WTC11 (cell line): Measurements from ENCODE around the gene VEZF1. TPM values are rescaled to one million over a fixed set of nuclear protein-coding genes. Genes with fewer than 3 reads are reported as not detected.
A peak's percentile ranks its signal among the peaks of the same experiment; 100 is the strongest.

Experiments
- ATAC-seq: fragments of 200-7000 bp; cut with Tn5 transposase; 2 replicates; pipeline ENCODE4 v1.10.0; 2021; ENCODE audit warnings: mild to moderate bottlenecking, moderate library complexity
- CTCF ChIA-PET: fragments of 300-600 bp; sonication (Branson Sonifier 250); formaldehyde crosslinking; loops from one replicate; lab custom pipeline; 2021; ENCODE audit warnings: antibody characterized with exemption; lab: Charles Lee
- POLR2A ChIA-PET: fragments of 350-600 bp; sonication (Branson Sonifier 250); formaldehyde crosslinking; loops from one replicate; lab custom pipeline; 2021; ENCODE audit warnings: antibody characterized with exemption; lab: Charles Lee
- DNase-seq: peaks from one replicate; pipeline ENCODE4 v3.0.0; 2021; ENCODE audit warnings: low spot score
- H3K27ac Mint-ChIP-seq: 2 replicates; pipeline ENCODE4 v1.8.0; 2021; ENCODE audit warnings: mixed read lengths
- H3K27me3 Mint-ChIP-seq: 2 replicates; pipeline ENCODE4 v1.8.0; 2021; ENCODE audit warnings: low read depth, mild to moderate bottlenecking, moderate library complexity, mixed read lengths
- H3K36me3 Mint-ChIP-seq: 2 replicates; pipeline ENCODE4 v1.8.0; 2021; ENCODE audit warnings: mixed read lengths
- H3K4me1 Mint-ChIP-seq: 2 replicates; pipeline ENCODE4 v1.8.0; 2022; ENCODE audit warnings: mixed read lengths
- H3K4me3 Mint-ChIP-seq: 2 replicates; pipeline ENCODE4 v1.8.0; 2021; ENCODE audit warnings: mild to moderate bottlenecking, moderate library complexity, mixed read lengths
- H3K9me3 Mint-ChIP-seq: 2 replicates; pipeline ENCODE4 v1.8.0; 2021; ENCODE audit warnings: mixed read lengths
- CDX4 ChIP-seq: fragments of 250-450 bp; sonication (Bioruptor Pico); IDR thresholded peaks from 2 replicates; pipeline ENCODE4 v1.9.0; 2021; ENCODE audit warnings: moderate library complexity, mild to moderate bottlenecking, inconsistent platforms, borderline replicate concordance
- E2F1 ChIP-seq: sonication (generic); formaldehyde crosslinking; IDR thresholded peaks from 2 replicates; pipeline ENCODE4 v1.8.0; 2022; ENCODE audit warnings: mild to moderate bottlenecking, missing genetic modification reagents
- E2F4 ChIP-seq: sonication (generic); formaldehyde crosslinking; IDR thresholded peaks from 2 replicates; pipeline ENCODE4 v1.8.1; 2022; ENCODE audit warnings: low read depth, mild to moderate bottlenecking, moderate library complexity, missing genetic modification reagents, borderline replicate concordance
- ELF4 ChIP-seq: sonication (generic); formaldehyde crosslinking; IDR thresholded peaks from 2 replicates; pipeline ENCODE4 v1.8.1; 2022; ENCODE audit warnings: low read depth, mild to moderate bottlenecking, moderate library complexity, missing genetic modification reagents
- FOXJ3 ChIP-seq: sonication (generic); formaldehyde crosslinking; IDR thresholded peaks from 2 replicates; pipeline ENCODE4 v1.9.0; 2021; ENCODE audit warnings: missing genetic modification reagents, mild to moderate bottlenecking, borderline replicate concordance
- FOXP1 ChIP-seq: sonication (generic); formaldehyde crosslinking; IDR thresholded peaks from 2 replicates; pipeline ENCODE4 v1.8.0; 2022; ENCODE audit warnings: missing genetic modification reagents, mild to moderate bottlenecking, moderate library complexity, borderline replicate concordance
- GABPB1 ChIP-seq: sonication (generic); formaldehyde crosslinking; IDR thresholded peaks from 2 replicates; pipeline ENCODE4 v1.8.1; 2023; ENCODE audit warnings: mild to moderate bottlenecking, missing genetic modification reagents
- HMGA2 ChIP-seq: fragments of 250-450 bp; sonication (Bioruptor Pico); IDR thresholded peaks from 2 replicates; pipeline ENCODE4 v1.4.0; 2021; ENCODE audit warnings: mild to moderate bottlenecking, moderate library complexity
- HMGXB4 ChIP-seq: sonication (generic); formaldehyde crosslinking; IDR thresholded peaks from 2 replicates; pipeline ENCODE4 v1.8.1; 2023; ENCODE audit warnings: mild to moderate bottlenecking, moderate library complexity, missing genetic modification reagents
- JAZF1 ChIP-seq: fragments of 250-450 bp; sonication (Bioruptor Pico); IDR thresholded peaks from 2 replicates; pipeline ENCODE4 v1.9.0; 2021; ENCODE audit warnings: moderate library complexity, mild to moderate bottlenecking, inconsistent platforms
- JUN ChIP-seq: sonication (generic); formaldehyde crosslinking; IDR thresholded peaks from 2 replicates; pipeline ENCODE4 v1.8.0; 2023; ENCODE audit warnings: mild to moderate bottlenecking, missing genetic modification reagents
- NFYB ChIP-seq: sonication (generic); formaldehyde crosslinking; conservative IDR thresholded peaks from 2 replicates; pipeline ENCODE4 v1.8.0; 2022; ENCODE audit warnings: low read depth, missing genetic modification reagents
- PRRX2 ChIP-seq: fragments of 250-450 bp; sonication (Bioruptor Pico); IDR thresholded peaks from 2 replicates; pipeline ENCODE4 v1.8.0; 2021; ENCODE audit warnings: mild to moderate bottlenecking
- SMAD3 ChIP-seq: sonication (generic); formaldehyde crosslinking; IDR thresholded peaks from 2 replicates; pipeline ENCODE4 v1.8.0; 2022; ENCODE audit warnings: missing genetic modification reagents, mild to moderate bottlenecking, borderline replicate concordance
- TCF7 ChIP-seq: sonication (generic); formaldehyde crosslinking; IDR thresholded peaks from 2 replicates; pipeline ENCODE4 v1.8.0; 2022; ENCODE audit warnings: mild to moderate bottlenecking, low read depth, missing genetic modification reagents, moderate library complexity
- TP53 ChIP-seq: sonication (generic); formaldehyde crosslinking; IDR thresholded peaks from 2 replicates; pipeline ENCODE4 v1.8.1; 2023; ENCODE audit warnings: mild to moderate bottlenecking, missing genetic modification reagents
- USF1 ChIP-seq: sonication (generic); formaldehyde crosslinking; IDR thresholded peaks from 2 replicates; pipeline ENCODE4 v1.8.0; 2022; ENCODE audit warnings: mild to moderate bottlenecking, missing genetic modification reagents
- ZNF219 ChIP-seq: sonication (generic); formaldehyde crosslinking; IDR thresholded peaks from 2 replicates; pipeline ENCODE4 v1.8.0; 2023; ENCODE audit warnings: missing genetic modification reagents, mild to moderate bottlenecking, borderline replicate concordance
- ZNF396 ChIP-seq: fragments of 250-450 bp; sonication (Bioruptor Pico); IDR thresholded peaks from 2 replicates; pipeline ENCODE4 v1.8.0; 2021; ENCODE audit warnings: mild to moderate bottlenecking, moderate library complexity, borderline replicate concordance
- ZNF423 ChIP-seq: fragments of 250-450 bp; sonication (Bioruptor Pico); IDR thresholded peaks from 2 replicates; pipeline ENCODE4 v2.1.2; 2022; ENCODE audit warnings: mild to moderate bottlenecking, moderate library complexity
- ZNF425 ChIP-seq: fragments of 250-450 bp; sonication (Bioruptor Pico); conservative IDR thresholded peaks from 2 replicates; pipeline ENCODE4 v1.9.0; 2021; ENCODE audit warnings: mild to moderate bottlenecking
- ZNF671 ChIP-seq: fragments of 250-450 bp; sonication (Bioruptor Pico); IDR thresholded peaks from 2 replicates; pipeline ENCODE4 v1.8.0; 2021; ENCODE audit warnings: mild to moderate bottlenecking
- ZSCAN18 ChIP-seq: fragments of 250-450 bp; sonication (Bioruptor Pico); IDR thresholded peaks from 2 replicates; pipeline ENCODE4 v2.1.2; 2022; ENCODE audit warnings: mild to moderate bottlenecking, moderate library complexity
- total RNA-seq: library from RNA; stranded (reverse); gene quantifications from 3 replicates; pipeline ENCODE4 v1.2.3, GENCODE V29; 2021

The VEZF1 gene
- total RNA-seq, 1 experiment from 2014 or later: 43.3 TPM

- POLR2A ChIA-PET: interaction anchor here (0.9 to 1.6 kb wide), 2 partner anchors 9 to 115 kb away, joined by 3 to 4 read pairs; no protein-coding TSS in a partner anchor
Measured at GRCh38 chr17:57990037-57990436, 2.0 kb upstream of the VEZF1 start.

GRCh38 chr17:57988301-57989250, 522 bp upstream of the VEZF1 start:
- Mint-ChIP-seq H3K4me1 (peaks cover 71% of the 10 kb centered on the region), H3K36me3 (no peaks in the 10 kb centered on the region), H3K27me3 (no peaks in the 10 kb centered on the region), H3K9me3 (no peaks in the 10 kb centered on the region), H3K4me3 (peak overlapping the region; percentile 86), H3K27ac (peak overlapping the region; percentile 96)
- POLR2A ChIA-PET: interaction anchor here (0.5 to 1.1 kb wide), 9 partner anchors 9 to 129 kb away, joined by 3 to 9 read pairs (median 3); partner anchors contain the start of gene SRSF1
- ATAC-seq: peak; percentile 59
- CTCF ChIA-PET: interaction anchor here (1.0 to 3.5 kb wide), 5 partner anchors 12 to 131 kb away, joined by 4 to 23 read pairs (median 5); partner anchors contain the start of gene CUEDC1
- DNase-seq: peak; percentile 52
- no peak for TF ChIP-seq ZNF423
- no peak for TF ChIP-seq TCF7 (CRISPR knock-in tag)
- no peak; the same call in 1 of the 2 replicates for TF ChIP-seq TP53 (CRISPR knock-in tag)
- TF ChIP-seq FOXJ3 (CRISPR knock-in tag): no peak
- TF ChIP-seq HMGA2 (CRISPR knock-in tag): no peak
- TF ChIP-seq JAZF1 (CRISPR knock-in tag): no peak
- 0 out of 2 replicates have a peak, but pooled peaks have one; percentile 11 for TF ChIP-seq NFYB (CRISPR knock-in tag)
- TF ChIP-seq ZNF396 (CRISPR knock-in tag): no peak
- no peak for TF ChIP-seq ZSCAN18
- TF ChIP-seq ZNF671 (CRISPR knock-in tag): peak; percentile 95
- TF ChIP-seq SMAD3: no peak; the same call in 1 of the 2 replicates
- peak; percentile 93 for TF ChIP-seq ZNF425 (CRISPR knock-in tag)
- no peak for TF ChIP-seq USF1 (CRISPR knock-in tag)
- TF ChIP-seq JUN (CRISPR knock-in tag): peak; percentile 53; the same call in 1 of the 2 replicates
- no peak for TF ChIP-seq E2F4
- peak; percentile 84; the same call in 1 of the 2 replicates for TF ChIP-seq FOXP1 (CRISPR knock-in tag)
- TF ChIP-seq GABPB1 (CRISPR knock-in tag): peak; percentile 52
- no peak for TF ChIP-seq HMGXB4 (CRISPR knock-in tag)
- no peak for TF ChIP-seq CDX4

More at GRCh38 chr17:57990037-57990436, 2.0 kb upstream of the VEZF1 start:
- ATAC-seq (no peak), DNase-seq (no peak)
- CTCF ChIA-PET: interaction anchor here (1.0 to 3.5 kb wide), 7 partner anchors 10 to 132 kb away, joined by 3 to 23 read pairs (median 3); partner anchors contain the start of gene CUEDC1
- Mint-ChIP-seq H3K36me3 (no peaks in the 10 kb centered on the region), H3K27me3 (no peaks in the 10 kb centered on the region), H3K4me1 (peaks cover 69% of the 10 kb centered on the region), H3K4me3 (peak overlapping the region; percentile 31; the same call in 1 of the 2 replicates), H3K27ac (peak overlapping the region; percentile 64), H3K9me3 (no peaks in the 10 kb centered on the region)
- TF ChIP-seq ZNF423 (no peak), ELF4 (no peak), ZNF219 (CRISPR knock-in tag) (no peak), FOXP1 (CRISPR knock-in tag) (no peak), E2F1 (no peak), PRRX2 (CRISPR knock-in tag) (no peak)
